RWPE1 (cell line): ENCODE measurements around the gene SLC24A4.

Experiments used
- CTCF ChIA-PET: fragments of 350-600 bp; sonication (Branson Sonifier 250); formaldehyde crosslinking; extraction: SDS; loops from one replicate; lab custom pipeline; 2021; lab: Yijun Ruan, JAX
- POLR2A ChIA-PET: fragments of 400-600 bp; formaldehyde crosslinking; extraction: SDS; loops from one replicate; lab custom pipeline; 2020; ENCODE audit warnings: antibody characterized with exemption; ENCODE audit not compliant: low non-redundant PET; lab: Yijun Ruan, JAX
- DNase-seq: peaks from one replicate; pipeline ENCODE4 v3.0.0; 2012; ENCODE audit warnings: low spot score
- H3K27ac ChIP-seq: fragments of 450-650 bp; 2 replicates; pipeline ENCODE4 v1.5.1; 2017
- CTCF ChIP-seq: fragments of 450-650 bp; conservative IDR thresholded peaks from 2 replicates; pipeline ENCODE4 v1.5.1; 2017; ENCODE audit warnings: low read depth, mild to moderate bottlenecking

The SLC24A4 gene

GRCh38 chr14:92387578-92387977 is 64.6 kb downstream of the SLC24A4 start:
- no peak for DNase-seq
- TF ChIP-seq CTCF, result no peak
- H3K27ac ChIP-seq, result no peak overlapping the region
- CTCF ChIA-PET, result no interaction called here
- POLR2A ChIA-PET, result no interaction called here

GRCh38 chr14:92389598-92390158 is 66.7 kb downstream of the SLC24A4 start:
- no peak for TF ChIP-seq CTCF
- ChIA-PET POLR2A (no interaction called here), CTCF (no interaction called here)
- no peak for DNase-seq
- H3K27ac ChIP-seq, result no peak overlapping the region

GRCh38 chr14:92391726-92392125 is 68.8 kb downstream of the SLC24A4 start:
- H3K27ac ChIP-seq, result no peak overlapping the region
- DNase-seq, result no peak
- ChIA-PET POLR2A (no interaction called here), CTCF (no interaction called here)
- no peak for TF ChIP-seq CTCF

- TF ChIP-seq CTCF, result no peak
- DNase-seq, result no peak
- ChIA-PET CTCF (no interaction called here), POLR2A (no interaction called here)
- H3K27ac ChIP-seq, result no peak overlapping the region
These were observed 69.7 kb downstream of the SLC24A4 start for GRCh38 chr14:92392711-92393110.

GRCh38 chr14:92397150-92397952 is 74.4 kb downstream of the SLC24A4 start:
- CTCF ChIA-PET, result no interaction called here
- no peak for TF ChIP-seq CTCF
- no peak overlapping the region; the same call in 1 of the 2 replicates for H3K27ac ChIP-seq
- DNase-seq, result peak; percentile 77
- POLR2A ChIA-PET, result no interaction called here

- no peak overlapping the region for H3K27ac ChIP-seq
- TF ChIP-seq CTCF, result no peak
- ChIA-PET POLR2A (no interaction called here), CTCF (no interaction called here)
- no peak for DNase-seq
These were observed 75.1 kb downstream of the SLC24A4 start for GRCh38 chr14:92397953-92398564.
